Fibroblast of pulmonary artery (primary cell): Measurements from ENCODE around the gene NUDT16.

Source experiments
- DNase-seq: peaks from one replicate; pipeline ENCODE4 v3.0.0-alpha.2; 2010; ENCODE audit warnings: low read depth
- H3K4me3 ChIP-seq: replicated peaks from 2 replicates; pipeline ENCODE4 v1.5.1; 2011; ENCODE audit warnings: low read depth, mild to moderate bottlenecking, control low read depth, low read length, moderate library complexity
- CTCF ChIP-seq: IDR thresholded peaks from 2 replicates; pipeline ENCODE4 v1.5.1; 2011; ENCODE audit warnings: mild to moderate bottlenecking, control low read depth, low read length, inconsistent platforms; ENCODE audit errors: missing control alignments

The NUDT16 gene

GRCh38 chr3:131381445-131382291 lies at the start of gene NUDT16:
NUDT16 (plus strand) TSS chr3:131381774; CDS start chr3:131381805, 31 bp downstream.
- peak; percentile 99 for DNase-seq
- peak within 1 kb of the TSS; percentile 89 for H3K4me3 ChIP-seq
- no peak for TF ChIP-seq CTCF

- DNase-seq = no peak
- no peak for TF ChIP-seq CTCF
- no peak overlapping the region for H3K4me3 ChIP-seq
Measured at GRCh38 chr3:131338948-131339640, 42.5 kb upstream of the NUDT16 start.

- no peak for DNase-seq
- TF ChIP-seq CTCF = no peak
- H3K4me3 ChIP-seq = no peak overlapping the region
Measured at GRCh38 chr3:131341761-131342160, 39.8 kb upstream of the NUDT16 start.

- no peak for DNase-seq
- no peak overlapping the region for H3K4me3 ChIP-seq
- no peak for TF ChIP-seq CTCF
Measured at GRCh38 chr3:131348911-131349310, 32.7 kb upstream of the NUDT16 start.

GRCh38 chr3:131349454-131349853 lies 32.1 kb upstream of the NUDT16 start:
- no peak overlapping the region for H3K4me3 ChIP-seq
- DNase-seq = no peak
- TF ChIP-seq CTCF = no peak

GRCh38 chr3:131349946-131350347 lies 31.6 kb upstream of the NUDT16 start:
- no peak overlapping the region for H3K4me3 ChIP-seq
- no peak for TF ChIP-seq CTCF
- DNase-seq = peak; percentile 48
